ENCODE measurements around the gene MOB3B.

DNA sequence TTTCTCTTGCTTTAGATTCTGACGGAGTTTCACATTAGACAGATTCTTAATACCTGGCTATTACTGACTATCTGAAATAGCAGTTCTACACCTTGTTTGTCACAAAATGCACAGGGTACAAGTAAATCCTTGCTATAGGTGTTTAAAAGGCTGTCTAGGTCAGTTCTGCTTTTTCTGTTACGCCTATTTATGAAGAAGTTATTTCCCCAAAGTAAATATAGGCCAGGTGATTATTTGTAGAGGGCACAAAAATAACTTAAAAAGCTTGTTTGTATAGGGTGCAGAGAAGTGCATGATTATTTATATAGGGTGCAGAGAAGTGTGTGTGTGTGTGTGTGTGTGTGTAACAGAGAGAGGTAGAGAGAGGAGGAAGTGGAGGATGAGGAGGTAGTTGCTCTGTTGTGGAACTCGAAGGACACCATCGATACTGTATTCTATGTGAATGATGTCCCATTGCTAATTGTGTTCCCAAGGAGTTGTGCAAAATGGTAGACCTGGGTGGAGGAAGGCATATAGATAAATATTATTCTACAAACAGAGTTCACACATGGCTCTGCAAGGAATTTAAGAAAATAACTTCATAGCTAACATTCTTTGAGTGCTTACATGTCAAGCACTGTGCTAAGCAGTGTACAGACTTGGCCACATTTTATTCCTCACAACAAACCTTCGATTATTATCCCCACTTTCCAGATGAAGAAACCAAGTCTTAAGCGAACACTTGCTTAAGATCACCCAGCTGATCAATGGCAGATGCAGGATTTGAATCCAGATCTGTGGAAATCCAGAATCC is 136.4 kb downstream of the MOB3B start:
- no peak for TF ChIP-seq POLR2A (IDR thresholded peaks at IDR 0.05)
- TF ChIP-seq, protein P1, sequence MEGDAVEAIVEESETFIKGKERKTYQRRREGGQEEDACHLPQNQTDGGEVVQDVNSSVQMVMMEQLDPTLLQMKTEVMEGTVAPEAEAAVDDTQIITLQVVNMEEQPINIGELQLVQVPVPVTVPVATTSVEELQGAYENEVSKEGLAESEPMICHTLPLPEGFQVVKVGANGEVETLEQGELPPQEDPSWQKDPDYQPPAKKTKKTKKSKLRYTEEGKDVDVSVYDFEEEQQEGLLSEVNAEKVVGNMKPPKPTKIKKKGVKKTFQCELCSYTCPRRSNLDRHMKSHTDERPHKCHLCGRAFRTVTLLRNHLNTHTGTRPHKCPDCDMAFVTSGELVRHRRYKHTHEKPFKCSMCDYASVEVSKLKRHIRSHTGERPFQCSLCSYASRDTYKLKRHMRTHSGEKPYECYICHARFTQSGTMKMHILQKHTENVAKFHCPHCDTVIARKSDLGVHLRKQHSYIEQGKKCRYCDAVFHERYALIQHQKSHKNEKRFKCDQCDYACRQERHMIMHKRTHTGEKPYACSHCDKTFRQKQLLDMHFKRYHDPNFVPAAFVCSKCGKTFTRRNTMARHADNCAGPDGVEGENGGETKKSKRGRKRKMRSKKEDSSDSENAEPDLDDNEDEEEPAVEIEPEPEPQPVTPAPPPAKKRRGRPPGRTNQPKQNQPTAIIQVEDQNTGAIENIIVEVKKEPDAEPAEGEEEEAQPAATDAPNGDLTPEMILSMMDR (IDR thresholded peaks at IDR 0.05), result no peak
